Activated CD8-positive, alpha-beta memory T cell treated with anti-CD3 and anti-CD28 coated beads, Interleukin-2, amount 50 U/mL, for 24 hours (primary cell): Measurements from ENCODE around the gene EGLN3.
"Not testable (repeated sequence)": the region's sequence is repeated elsewhere in the genome, so short reads cannot be mapped to it uniquely, and the experiment has no call there.

Source experiments
- DNase-seq: peaks from one replicate; pipeline ENCODE4 v3.0.0-alpha.2; 2020; ENCODE audit errors: extremely low read depth

The EGLN3 gene

GRCh38 chr14:33934938-33935337 is 15.9 kb downstream of the EGLN3 start:
- no peak for DNase-seq

- no peak for DNase-seq
These were observed 16.7 kb downstream of the EGLN3 start for GRCh38 chr14:33934043-33934750.

- no peak for DNase-seq
These were observed 17.4 kb downstream of the EGLN3 start for GRCh38 chr14:33933386-33933933.

GRCh38 chr14:33932576-33933345 is 18.1 kb downstream of the EGLN3 start:
- no peak for DNase-seq

- DNase-seq, result no peak
These were observed 18.8 kb downstream of the EGLN3 start for GRCh38 chr14:33932033-33932432.

- no peak for DNase-seq
These were observed 19.4 kb downstream of the EGLN3 start for GRCh38 chr14:33931461-33931860.

GRCh38 chr14:33930439-33930838 is 20.4 kb downstream of the EGLN3 start:
- DNase-seq, result no peak

GRCh38 chr14:33929799-33930408 is 21.0 kb downstream of the EGLN3 start:
- no peak for DNase-seq

- no peak for DNase-seq
These were observed 22.0 kb downstream of the EGLN3 start for GRCh38 chr14:33928895-33929294.

GRCh38 chr14:33927944-33928343 is 22.9 kb downstream of the EGLN3 start:
- DNase-seq, result no peak

GRCh38 chr14:33926967-33927366 is 23.9 kb downstream of the EGLN3 start:
- DNase-seq, result not testable (repeated sequence)

GRCh38 chr14:33925946-33926345 is 24.9 kb downstream of the EGLN3 start:
- no peak for DNase-seq

GRCh38 chr14:33925235-33925634 is 25.6 kb downstream of the EGLN3 start:
- no peak for DNase-seq

- DNase-seq, result no peak
These were observed 26.2 kb downstream of the EGLN3 start for GRCh38 chr14:33924566-33925100.

GRCh38 chr14:33922125-33922524 is 28.7 kb downstream of the EGLN3 start:
- DNase-seq, result no peak

GRCh38 chr14:33918256-33918655 is 32.6 kb downstream of the EGLN3 start:
- no peak for DNase-seq

- DNase-seq, result no peak
These were observed 33.2 kb downstream of the EGLN3 start for GRCh38 chr14:33917661-33918060.

- DNase-seq, result no peak
These were observed 34.0 kb downstream of the EGLN3 start for GRCh38 chr14:33916663-33917565.

GRCh38 chr14:33915682-33916081 is 35.2 kb downstream of the EGLN3 start:
- no peak for DNase-seq

GRCh38 chr14:33914676-33915516 is 36.0 kb downstream of the EGLN3 start:
- no peak for DNase-seq
